HEK293T (cell line): ENCODE results near the gene SH3D21.

ENCODE experiments used
- CTCF ChIA-PET: fragments of 350-600 bp; formaldehyde crosslinking; extraction: SDS; loops from one replicate; lab custom pipeline; 2021; ENCODE audit warnings: antibody characterized with exemption, inconsistent platforms; lab: Yijun Ruan, JAX
- POLR2A ChIA-PET: fragments of 350-600 bp; formaldehyde crosslinking; extraction: SDS; loops from one replicate; lab custom pipeline; 2020; ENCODE audit warnings: antibody characterized with exemption, inconsistent platforms; lab: Yijun Ruan, JAX
- DNase-seq: peaks from one replicate; pipeline ENCODE4 v3.0.0; 2012; ENCODE audit warnings: mixed read lengths; ENCODE audit errors: extremely low spot score
- ARNT ChIP-seq: fragments of 450-650 bp; IDR thresholded peaks from 2 replicates; pipeline ENCODE4 v1.6.1; 2017; ENCODE audit warnings: mild to moderate bottlenecking
- BHLHE40 ChIP-seq: fragments of 450-650 bp; IDR thresholded peaks from 2 replicates; pipeline ENCODE4 v1.6.1; 2016; ENCODE audit warnings: mild to moderate bottlenecking, moderate library complexity, borderline replicate concordance
- CTBP1 ChIP-seq: fragments of 450-650 bp; IDR thresholded peaks from 2 replicates; pipeline ENCODE4 v1.6.1; 2016; ENCODE audit warnings: borderline replicate concordance
- ELF4 ChIP-seq: fragments of 450-650 bp; IDR thresholded peaks from 2 replicates; pipeline ENCODE4 v1.6.1; 2017; ENCODE audit warnings: antibody characterized with exemption
- FOXA1 ChIP-seq: fragments of 450-650 bp; IDR thresholded peaks from 2 replicates; pipeline ENCODE4 v1.6.1; 2016; ENCODE audit warnings: mild to moderate bottlenecking
- FOXK2 ChIP-seq: fragments of 450-650 bp; IDR thresholded peaks from 2 replicates; pipeline ENCODE4 v1.6.1; 2016; ENCODE audit warnings: mild to moderate bottlenecking
- FOXM1 ChIP-seq: fragments of 450-650 bp; IDR thresholded peaks from 2 replicates; pipeline ENCODE4 v1.6.1; 2017; ENCODE audit warnings: mild to moderate bottlenecking, borderline replicate concordance
- HDGF ChIP-seq: fragments of 450-650 bp; IDR thresholded peaks from 2 replicates; pipeline ENCODE4 v1.6.1; 2017; ENCODE audit warnings: antibody characterized with exemption, borderline replicate concordance
- L3MBTL2 ChIP-seq: fragments of 450-650 bp; conservative IDR thresholded peaks from 2 replicates; pipeline ENCODE4 v1.6.1; 2016; ENCODE audit warnings: mild to moderate bottlenecking
- LEF1 ChIP-seq: fragments of 450-650 bp; IDR thresholded peaks from 2 replicates; pipeline ENCODE4 v1.6.1; 2017; ENCODE audit warnings: mild to moderate bottlenecking, borderline replicate concordance
- NFRKB ChIP-seq: fragments of 450-650 bp; IDR thresholded peaks from 2 replicates; pipeline ENCODE4 v1.6.1; 2016; ENCODE audit warnings: mild to moderate bottlenecking, moderate library complexity
- PKNOX1 ChIP-seq: fragments of 450-650 bp; IDR thresholded peaks from 2 replicates; pipeline ENCODE4 v1.6.1; 2016
- SP1 ChIP-seq: fragments of 450-650 bp; IDR thresholded peaks from 2 replicates; pipeline ENCODE4 v1.6.1; 2017
- SUZ12 ChIP-seq: fragments of 450-650 bp; IDR thresholded peaks from 2 replicates; pipeline ENCODE4 v1.6.1; 2016; ENCODE audit warnings: mild to moderate bottlenecking
- TARDBP ChIP-seq: fragments of 450-650 bp; IDR thresholded peaks from 2 replicates; pipeline ENCODE4 v1.6.1; 2016
- ZNF384 ChIP-seq: fragments of 450-650 bp; IDR thresholded peaks from 2 replicates; pipeline ENCODE4 v1.6.1; 2016

The SH3D21 gene

GRCh38 chr1:36304521-36304920, 1.6 kb upstream of the SH3D21 start:
- no peak for DNase-seq
- POLR2A ChIA-PET = interaction anchor here (0.6 kb wide), 1 partner anchor 95 kb away, joined by 3 read pairs; no protein-coding TSS in a partner anchor
- TF ChIP-seq FOXK2 (no peak), SP1 (no peak)
- CTCF ChIA-PET = interaction anchor here (1.7 kb wide), 1 partner anchor 19 kb away, joined by 4 read pairs; no protein-coding TSS in a partner anchor

- POLR2A ChIA-PET = interaction anchor here (0.8 to 1.5 kb wide), 4 partner anchors 81 to 159 kb away, joined by 3 to 7 read pairs (median 4); partner anchors contain the start of genes MRPS15, THRAP3 and TRAPPC3
- no peak for DNase-seq
- CTCF ChIA-PET = interaction anchor here (1.7 kb wide), 1 partner anchor 19 kb away, joined by 4 read pairs; no protein-coding TSS in a partner anchor
- TF ChIP-seq ELF4 (no peak), BHLHE40 (no peak), L3MBTL2 (no peak), ARNT (no peak), PKNOX1 (no peak), CTBP1 (no peak), ZNF384 (no peak), FOXA1 (no peak), HDGF (no peak), SP1 (no peak), FOXK2 (no peak), TARDBP (no peak), LEF1 (no peak), NFRKB (no peak), SUZ12 (no peak), FOXM1 (no peak)
These were observed 926 bp upstream of the SH3D21 start for GRCh38 chr1:36304970-36305914.

GRCh38 chr1:36305915-36306209, 306 bp upstream of the SH3D21 start:
- ChIA-PET POLR2A (interaction anchor here (0.8 to 1.5 kb wide), 4 partner anchors 81 to 158 kb away, joined by 3 to 7 read pairs (median 4); partner anchors contain the start of genes MRPS15, THRAP3 and TRAPPC3), CTCF (no interaction called here)
- TF ChIP-seq LEF1 = no peak
- no peak for TF ChIP-seq FOXK2
- no peak for TF ChIP-seq FOXA1
- DNase-seq = no peak

- DNase-seq = peak; percentile 99
- POLR2A ChIA-PET = interaction anchor here (0.7 to 1.5 kb wide), 3 partner anchors 8 to 157 kb away, joined by 3 to 7 read pairs (median 3); partner anchors contain the start of gene MRPS15
- no peak for TF ChIP-seq CTBP1
- no peak for TF ChIP-seq TARDBP
- TF ChIP-seq BHLHE40 = no peak
- no peak for TF ChIP-seq ZNF384
- no peak for TF ChIP-seq SP1
- no peak for TF ChIP-seq FOXK2
- no peak for TF ChIP-seq ARNT
- TF ChIP-seq SUZ12 = no peak
- no peak for TF ChIP-seq FOXA1
- no peak for TF ChIP-seq LEF1
- TF ChIP-seq NFRKB = no peak
- TF ChIP-seq ELF4 = no peak
- TF ChIP-seq FOXM1 = no peak
- TF ChIP-seq PKNOX1 = no peak
- TF ChIP-seq L3MBTL2 = no peak
- no peak for TF ChIP-seq HDGF
- CTCF ChIA-PET = interaction anchor here (0.6 to 1.1 kb wide), 2 partner anchors 95 to 119 kb away, joined by 3 to 8 read pairs; no protein-coding TSS in a partner anchor
These were observed 811 bp downstream of the SH3D21 start for GRCh38 chr1:36306902-36307456.

GRCh38 chr1:36307601-36308330, 1.6 kb downstream of the SH3D21 start:
- no peak for DNase-seq
- POLR2A ChIA-PET = no interaction called here
- TF ChIP-seq ARNT (no peak), L3MBTL2 (no peak)
- CTCF ChIA-PET = interaction anchor here (0.6 to 1.1 kb wide), 2 partner anchors 96 to 120 kb away, joined by 3 to 8 read pairs; no protein-coding TSS in a partner anchor

- CTCF ChIA-PET = no interaction called here
- TF ChIP-seq ELF4 (no peak), NFRKB (no peak), TARDBP (no peak), ZNF384 (no peak), L3MBTL2 (no peak)
- no peak for DNase-seq
- POLR2A ChIA-PET = interaction anchor here (1.0 kb wide), 1 partner anchor 160 kb away, joined by 3 read pairs; the partner anchor contains the start of gene TRAPPC3
These were observed 3.2 kb downstream of the SH3D21 start for GRCh38 chr1:36309397-36309796.
